ENCODE measurements around the gene LGR6.

The LGR6 gene

GRCh38 chr1:202283991-202284390 lies 90.4 kb downstream of the LGR6 start:
- H3K27ac ChIP-seq: no peak overlapping the region
- no peaks in the 10 kb centered on the region for H3K36me3 ChIP-seq (replicated peaks)
- TF ChIP-seq, protein P1, sequence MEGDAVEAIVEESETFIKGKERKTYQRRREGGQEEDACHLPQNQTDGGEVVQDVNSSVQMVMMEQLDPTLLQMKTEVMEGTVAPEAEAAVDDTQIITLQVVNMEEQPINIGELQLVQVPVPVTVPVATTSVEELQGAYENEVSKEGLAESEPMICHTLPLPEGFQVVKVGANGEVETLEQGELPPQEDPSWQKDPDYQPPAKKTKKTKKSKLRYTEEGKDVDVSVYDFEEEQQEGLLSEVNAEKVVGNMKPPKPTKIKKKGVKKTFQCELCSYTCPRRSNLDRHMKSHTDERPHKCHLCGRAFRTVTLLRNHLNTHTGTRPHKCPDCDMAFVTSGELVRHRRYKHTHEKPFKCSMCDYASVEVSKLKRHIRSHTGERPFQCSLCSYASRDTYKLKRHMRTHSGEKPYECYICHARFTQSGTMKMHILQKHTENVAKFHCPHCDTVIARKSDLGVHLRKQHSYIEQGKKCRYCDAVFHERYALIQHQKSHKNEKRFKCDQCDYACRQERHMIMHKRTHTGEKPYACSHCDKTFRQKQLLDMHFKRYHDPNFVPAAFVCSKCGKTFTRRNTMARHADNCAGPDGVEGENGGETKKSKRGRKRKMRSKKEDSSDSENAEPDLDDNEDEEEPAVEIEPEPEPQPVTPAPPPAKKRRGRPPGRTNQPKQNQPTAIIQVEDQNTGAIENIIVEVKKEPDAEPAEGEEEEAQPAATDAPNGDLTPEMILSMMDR (IDR thresholded peaks at IDR 0.05; ENCODE audit: low read depth, low read length, missing control alignments): no peak
- in situ Hi-C loops (cut with HindIII; ENCODE audit: low pct_ligation_motif_present, low sequenced_read_pairs): no loop called here
- H3K27me3 ChIP-seq (replicated peaks): no peaks in the 10 kb centered on the region
- peak; percentile 39 for DNase-seq
- H3K4me3 ChIP-seq (ENCODE audit: low read depth, low read length): no peak overlapping the region

DNA sequence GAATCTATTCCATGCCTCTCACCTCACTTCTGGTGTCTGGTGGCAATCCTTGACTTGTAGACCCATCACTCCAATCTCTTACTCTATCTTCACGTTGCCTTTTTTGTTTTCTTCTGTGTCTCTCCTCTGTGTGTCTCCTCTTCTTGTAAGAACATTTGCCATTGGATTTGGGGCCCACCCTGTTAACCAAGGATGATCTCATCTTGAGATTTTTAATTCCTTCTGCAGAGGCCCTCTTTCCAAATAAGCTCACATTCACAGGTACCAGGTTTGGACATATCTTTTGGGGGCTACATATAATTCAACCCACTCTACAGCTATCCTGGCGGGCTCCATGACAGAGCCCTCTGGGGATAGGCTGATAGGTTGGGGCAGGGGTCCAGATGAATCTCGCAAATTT lies 92.3 kb downstream of the LGR6 start:
- in situ Hi-C loops (cut with HindIII; ENCODE audit: low pct_ligation_motif_present, low sequenced_read_pairs): no loop called here
- H3K27me3 ChIP-seq (replicated peaks): no peaks in the 10 kb centered on the region
- H3K36me3 ChIP-seq (replicated peaks): no peaks in the 10 kb centered on the region
- DNase-seq: no peak
- no peak overlapping the region for H3K27ac ChIP-seq
- TF ChIP-seq, protein P1 (IDR thresholded peaks at IDR 0.05; ENCODE audit: low read depth, low read length, missing control alignments): no peak
- no peak overlapping the region for H3K4me3 ChIP-seq (ENCODE audit: low read depth, low read length)

- H3K27ac ChIP-seq: no peak overlapping the region
- in situ Hi-C loops (cut with HindIII; ENCODE audit: low pct_ligation_motif_present, low sequenced_read_pairs): no loop called here
- TF ChIP-seq, protein P1 (IDR thresholded peaks at IDR 0.05; ENCODE audit: low read depth, low read length, missing control alignments): peak; percentile 35
- no peaks in the 10 kb centered on the region for H3K36me3 ChIP-seq (replicated peaks)
- no peak for DNase-seq
- no peaks in the 10 kb centered on the region for H3K27me3 ChIP-seq (replicated peaks)
- no peak overlapping the region for H3K4me3 ChIP-seq (ENCODE audit: low read depth, low read length)
Measured at GRCh38 chr1:202286622-202287097, 93.1 kb downstream of the LGR6 start.

DNA sequence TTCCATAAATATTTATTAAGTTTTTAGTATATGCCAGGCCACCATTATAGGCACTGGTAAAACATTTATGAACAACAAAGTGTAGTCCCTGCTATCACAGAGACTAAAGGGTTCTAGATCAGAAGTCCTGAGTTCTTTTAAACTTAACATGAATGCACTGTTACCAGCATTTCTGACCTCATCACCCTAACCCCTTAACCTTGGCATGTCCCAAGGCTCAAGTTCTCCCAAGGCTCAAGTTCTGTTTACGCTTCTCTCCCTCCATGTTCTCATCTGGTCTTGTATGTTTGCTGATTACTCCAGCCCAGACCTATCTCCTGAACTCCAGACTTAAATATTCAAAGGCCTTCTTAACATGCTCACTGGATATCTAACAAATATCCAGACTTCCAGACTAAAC lies 93.6 kb downstream of the LGR6 start:
- Histone ChIP-seq H3K36me3 (replicated peaks) (no peaks in the 10 kb centered on the region), H3K27me3 (replicated peaks) (no peaks in the 10 kb centered on the region), H3K4me3 (ENCODE audit: low read depth, low read length) (no peak overlapping the region), H3K27ac (no peak overlapping the region)
- TF ChIP-seq, protein P1 (IDR thresholded peaks at IDR 0.05; ENCODE audit: low read depth, low read length, missing control alignments): no peak
- DNase-seq: no peak
- in situ Hi-C loops (cut with HindIII; ENCODE audit: low pct_ligation_motif_present, low sequenced_read_pairs): no loop called here

- Histone ChIP-seq H3K27me3 (replicated peaks) (no peaks in the 10 kb centered on the region), H3K27ac (no peak overlapping the region), H3K4me3 (ENCODE audit: low read depth, low read length) (no peak overlapping the region), H3K36me3 (replicated peaks) (no peaks in the 10 kb centered on the region)
- TF ChIP-seq, protein P1 (IDR thresholded peaks at IDR 0.05; ENCODE audit: low read depth, low read length, missing control alignments): no peak
- in situ Hi-C loops (cut with HindIII; ENCODE audit: low pct_ligation_motif_present, low sequenced_read_pairs): no loop called here
- DNase-seq: no peak
Measured at GRCh38 chr1:202288177-202288576, 94.6 kb downstream of the LGR6 start.

GRCh38 chr1:202289009-202289408 lies 95.4 kb downstream of the LGR6 start:
- no peak overlapping the region for H3K27ac ChIP-seq
- H3K36me3 ChIP-seq (replicated peaks): no peaks in the 10 kb centered on the region
- H3K27me3 ChIP-seq (replicated peaks): no peaks in the 10 kb centered on the region
- TF ChIP-seq, protein P1 (IDR thresholded peaks at IDR 0.05; ENCODE audit: low read depth, low read length, missing control alignments): no peak
- no peak overlapping the region for H3K4me3 ChIP-seq (ENCODE audit: low read depth, low read length)
- DNase-seq: no peak
- in situ Hi-C loops (cut with HindIII; ENCODE audit: low pct_ligation_motif_present, low sequenced_read_pairs): no loop called here
